B cell (primary cell): ENCODE data around the gene SLC25A21. TPM values are rescaled to one million over a fixed set of nuclear protein-coding genes. Genes with fewer than 3 reads are reported as not detected.

Experiments used
- ATAC-seq: fragments of 200-7000 bp; cut with Tn5 transposase; one replicate; pipeline ENCODE4 v1.10.0; 2021; ENCODE audit warnings: low read depth, mild to moderate bottlenecking, moderate number of reproducible peaks, moderate library complexity
- CTCF ChIA-PET: fragments of 350-600 bp; sonication (Branson Sonifier 250); formaldehyde crosslinking; loops from one replicate; lab custom pipeline; 2021; ENCODE audit warnings: antibody characterized with exemption, inconsistent platforms; lab: Charles Lee
- POLR2A ChIA-PET: fragments of 350-600 bp; sonication (Branson Sonifier 250); formaldehyde crosslinking; loops from one replicate; lab custom pipeline; 2021; ENCODE audit warnings: antibody characterized with exemption; lab: Charles Lee
- DNase-seq: peaks from one replicate; pipeline ENCODE4 v3.0.0; 2013
- H2AFZ ChIP-seq: 2 replicates; pipeline ENCODE4 v1.6.1; 2012; ENCODE audit warnings: mild to moderate bottlenecking, low read depth, low read length; ENCODE audit not compliant: insufficient read depth, poor library complexity, severe bottlenecking
- H3K27ac ChIP-seq, 2 donors: 1 replicate in 1 of 2; 2 replicates in 1 of 2; pipeline ENCODE4 v1.5.1; 2012 to 2013; ENCODE audit warnings: low read length in 2 of 2, mild to moderate bottlenecking in 2 of 2, moderate library complexity in 1 of 2
- H3K27me3 ChIP-seq, 4 experiments: fragments of 200-600 bp in 1 of 4; sonication (generic) in 1 of 4; replicated peaks in 1 of 4; 1 replicate in 2 of 4; 2 replicates in 2 of 4; pipeline versions ENCODE4 v1.6.1 to v1.7.0; 2013 to 2016; ENCODE audit warnings: low read length in 3 of 4, mild to moderate bottlenecking in 2 of 4, mixed read lengths in 1 of 4, moderate library complexity in 1 of 4; ENCODE audit not compliant: insufficient read depth in 4 of 4, control insufficient read depth in 3 of 4; ENCODE audit errors: control extremely low read depth in 1 of 4
- H3K36me3 ChIP-seq, 2 experiments: replicated peaks in 1 of 2; 1 replicate in 1 of 2; 2 replicates in 1 of 2; pipeline versions ENCODE4 v1.6.1 to v1.7.1; 2013; ENCODE audit warnings: low read length in 1 of 2; ENCODE audit not compliant: insufficient read depth in 2 of 2, control insufficient read depth in 1 of 2; ENCODE audit errors: control extremely low read depth in 1 of 2, extremely low read depth in 1 of 2
- H3K4me1 ChIP-seq, 2 donors: fragments of 200-600 bp in 1 of 2; sonication (generic) in 1 of 2; 1 replicate in 1 of 2; 2 replicates in 1 of 2; pipeline versions ENCODE4 v1.5.1 to v1.6.1; 2013 to 2017; ENCODE audit warnings: low read length in 2 of 2; ENCODE audit not compliant: control insufficient read depth in 2 of 2, insufficient read depth in 2 of 2
- H3K4me2 ChIP-seq: replicated peaks from 2 replicates; pipeline ENCODE3; 2012; ENCODE audit warnings: mild to moderate bottlenecking, low read depth, low read length; ENCODE audit not compliant: poor library complexity, severe bottlenecking
- H3K4me3 ChIP-seq, 5 experiments: fragments of 200-600 bp in 1 of 5; sonication (generic) in 1 of 5; 1 replicate in 3 of 5; 2 replicates in 2 of 5; pipeline versions ENCODE4 v1.5.1 to v1.7.0; 2011 to 2016; ENCODE audit warnings: low read length in 4 of 5, mild to moderate bottlenecking in 4 of 5, low read depth in 2 of 5, control low read depth in 1 of 5, moderate library complexity in 1 of 5; ENCODE audit not compliant: insufficient read depth in 1 of 5; ENCODE audit errors: control extremely low read depth in 1 of 5, extremely low read depth in 1 of 5
- H3K79me2 ChIP-seq: fragments of 200-600 bp; sonication (generic); one replicate; pipeline ENCODE4 v1.6.0; 2016; ENCODE audit warnings: low read length; ENCODE audit not compliant: control insufficient read depth, insufficient read depth
- H3K9ac ChIP-seq: fragments of 200-600 bp; sonication (generic); 2 replicates; pipeline ENCODE4 v1.6.1; 2017; ENCODE audit warnings: mild to moderate bottlenecking, low read length, moderate library complexity
- H3K9me3 ChIP-seq, 3 donors: one replicate each; pipeline versions ENCODE4 v1.6.1 to v1.7.1; 2013; ENCODE audit warnings: low read length in 2 of 3; ENCODE audit not compliant: control insufficient read depth in 2 of 3, insufficient read depth in 1 of 3; ENCODE audit errors: control extremely low read depth in 1 of 3
- H4K20me1 ChIP-seq: 2 replicates; pipeline ENCODE4 v1.6.0; 2012; ENCODE audit warnings: mild to moderate bottlenecking, low read length; ENCODE audit not compliant: insufficient read depth, control insufficient read depth, poor library complexity, severe bottlenecking
- H3K27ac Mint-ChIP-seq: one replicate; pipeline ENCODE4 v1.8.0; 2021; ENCODE audit warnings: mixed read lengths
- H3K27me3 Mint-ChIP-seq: one replicate; pipeline ENCODE4 v1.8.0; 2021; ENCODE audit warnings: mixed read lengths
- H3K4me1 Mint-ChIP-seq: one replicate; pipeline ENCODE4 v1.8.0; 2021; ENCODE audit warnings: mixed read lengths
- H3K4me3 Mint-ChIP-seq: one replicate; pipeline ENCODE4 v1.8.0; 2021; ENCODE audit warnings: mixed read lengths
- H3K9me3 Mint-ChIP-seq: one replicate; pipeline ENCODE4 v1.8.0; 2022; ENCODE audit warnings: mixed read lengths; ENCODE audit not compliant: insufficient read depth
- EZH2 ChIP-seq: IDR thresholded peaks from 2 replicates; pipeline ENCODE4 v1.6.1; 2012; ENCODE audit warnings: borderline replicate concordance, low read depth, mild to moderate bottlenecking, moderate library complexity, low read length; ENCODE audit not compliant: insufficient read depth, poor library complexity, severe bottlenecking
- WGBS: methylation state at CpG from one replicate; pipeline ENCODE4 v1.1.5; 2013; ENCODE audit warnings: missing lambda C conversion rate; ENCODE audit not compliant: insufficient coverage; 5-methylcytosine and 5-hydroxymethylcytosine counted together
- intact Hi-C: fragments of 100-400 bp; cut with micrococcal nuclease; formaldehyde crosslinking; loops from one replicate; pipeline ENCODE4 v1.10.0; 2022
- polyA plus RNA-seq: library from polyadenylated mRNA; depleted of rRNA; stranded (reverse); fragments of >200 nt; gene quantifications from 2 replicates; pipeline ENCODE4 v1.2.3, GENCODE V29; 2012
- total RNA-seq, 2 donors: library from RNA; stranded (reverse); fragments of 120-200 nt in 1 of 2; gene quantifications; 1 replicate in 1 of 2; 2 replicates in 1 of 2; pipeline versions ENCODE4 v1.2.3 to v1.2.4, GENCODE V29; 2013 to 2022
- TF ChIP-seq, protein P1 (sequence below): fragments of 200-600 bp; IDR thresholded peaks from one replicate; pipeline ENCODE4 v1.8.0; 2022; ENCODE audit warnings: antibody characterized with exemption, mild to moderate bottlenecking

SLC25A21 gene
- total and polyA plus RNA-seq, 2 donors (not counting 1 experiment from before 2014, with no cell fraction given), result not detected

DNA sequence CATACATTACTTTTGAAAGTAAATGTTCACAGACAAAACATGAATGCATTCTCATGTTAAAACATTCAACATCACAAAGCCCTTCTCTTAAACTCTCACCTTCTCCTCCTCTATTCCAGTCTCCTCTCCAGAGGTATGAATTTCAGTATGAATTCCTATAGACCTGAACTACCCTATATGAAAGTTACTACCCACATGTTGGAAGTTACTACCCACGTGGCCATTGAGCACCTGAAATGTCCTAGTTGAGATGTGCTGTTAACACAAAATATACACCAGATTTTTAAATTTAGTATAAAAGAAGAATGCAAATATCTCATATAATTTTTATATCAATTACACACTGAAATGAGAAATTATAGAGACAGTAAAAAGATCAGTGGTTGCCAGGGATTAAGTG is 450.5 kb downstream of the SLC25A21 start:
- H3K4me3 Mint-ChIP-seq, result no peak overlapping the region
- no peaks in the 10 kb centered on the region for H3K9me3 Mint-ChIP-seq
- no peaks in the 10 kb centered on the region for H3K27me3 Mint-ChIP-seq
- Histone ChIP-seq H3K27me3 (no peaks in the 10 kb centered on the region), H3K9ac (no peak overlapping the region), H3K79me2 (no peaks in the 10 kb centered on the region), H2AFZ (no peak overlapping the region), H3K4me3 (no peak overlapping the region), H3K9me3 (no peaks in the 10 kb centered on the region), H3K4me1 (no peaks in the 10 kb centered on the region), H3K4me2 (no peak overlapping the region), H3K27ac (no peak overlapping the region), H4K20me1 (no peaks in the 10 kb centered on the region), H3K36me3 (no peaks in the 10 kb centered on the region)
- CTCF ChIA-PET, result no interaction called here
- no CpG with 5 or more reads among the region's 1 CpG for WGBS
- no peak for ATAC-seq
- TF ChIP-seq EZH2, result no peak
- TF ChIP-seq, protein P1, sequence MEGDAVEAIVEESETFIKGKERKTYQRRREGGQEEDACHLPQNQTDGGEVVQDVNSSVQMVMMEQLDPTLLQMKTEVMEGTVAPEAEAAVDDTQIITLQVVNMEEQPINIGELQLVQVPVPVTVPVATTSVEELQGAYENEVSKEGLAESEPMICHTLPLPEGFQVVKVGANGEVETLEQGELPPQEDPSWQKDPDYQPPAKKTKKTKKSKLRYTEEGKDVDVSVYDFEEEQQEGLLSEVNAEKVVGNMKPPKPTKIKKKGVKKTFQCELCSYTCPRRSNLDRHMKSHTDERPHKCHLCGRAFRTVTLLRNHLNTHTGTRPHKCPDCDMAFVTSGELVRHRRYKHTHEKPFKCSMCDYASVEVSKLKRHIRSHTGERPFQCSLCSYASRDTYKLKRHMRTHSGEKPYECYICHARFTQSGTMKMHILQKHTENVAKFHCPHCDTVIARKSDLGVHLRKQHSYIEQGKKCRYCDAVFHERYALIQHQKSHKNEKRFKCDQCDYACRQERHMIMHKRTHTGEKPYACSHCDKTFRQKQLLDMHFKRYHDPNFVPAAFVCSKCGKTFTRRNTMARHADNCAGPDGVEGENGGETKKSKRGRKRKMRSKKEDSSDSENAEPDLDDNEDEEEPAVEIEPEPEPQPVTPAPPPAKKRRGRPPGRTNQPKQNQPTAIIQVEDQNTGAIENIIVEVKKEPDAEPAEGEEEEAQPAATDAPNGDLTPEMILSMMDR, result no peak
- intact Hi-C loops, result no loop called here
- POLR2A ChIA-PET, result no interaction called here
- no peaks in the 10 kb centered on the region for H3K4me1 Mint-ChIP-seq
- DNase-seq, result no peak
- no peak overlapping the region for H3K27ac Mint-ChIP-seq

DNA sequence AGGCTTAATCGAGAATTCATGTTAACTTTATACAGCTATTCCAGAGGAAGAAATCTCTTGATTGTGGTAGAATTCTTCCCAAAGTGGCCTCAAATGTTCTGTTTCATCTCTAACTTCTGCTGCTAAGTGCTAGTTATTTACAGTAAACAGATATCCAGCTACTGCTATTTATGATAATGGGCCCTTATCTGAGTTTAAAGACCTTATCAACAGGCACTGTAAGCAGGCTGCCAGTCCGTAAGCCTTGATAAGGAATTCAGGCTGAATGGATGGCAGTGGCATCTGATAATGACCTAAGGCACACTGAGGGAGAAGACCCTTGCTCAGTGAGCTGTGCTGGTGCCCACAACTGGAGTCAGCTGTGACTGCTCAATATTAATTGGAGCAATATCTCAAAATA is 451.7 kb downstream of the SLC25A21 start:
- no peak overlapping the region for H3K4me3 ChIP-seq
- H3K79me2 ChIP-seq, result no peaks in the 10 kb centered on the region
- H3K4me3 Mint-ChIP-seq, result no peak overlapping the region
- no peak for TF ChIP-seq EZH2
- TF ChIP-seq, protein P1, result no peak
- H4K20me1 ChIP-seq, result no peaks in the 10 kb centered on the region
- ChIA-PET POLR2A (no interaction called here), CTCF (no interaction called here)
- no peaks in the 10 kb centered on the region for H3K9me3 Mint-ChIP-seq
- H3K27me3 Mint-ChIP-seq, result no peaks in the 10 kb centered on the region
- H3K27ac ChIP-seq, result no peak overlapping the region
- no peak for DNase-seq
- intact Hi-C loops, result no loop called here
- no peaks in the 10 kb centered on the region for H3K36me3 ChIP-seq
- H3K4me1 ChIP-seq, result no peaks in the 10 kb centered on the region
- H3K27me3 ChIP-seq, result no peaks in the 10 kb centered on the region
- WGBS, result 100% methylated on average over 1 of the region's 2 CpGs
- H3K9me3 ChIP-seq, result no peaks in the 10 kb centered on the region
- no peak overlapping the region for H2AFZ ChIP-seq
- no peak overlapping the region for H3K9ac ChIP-seq
- H3K27ac Mint-ChIP-seq, result no peak overlapping the region
- H3K4me1 Mint-ChIP-seq, result no peaks in the 10 kb centered on the region
- no peak overlapping the region for H3K4me2 ChIP-seq
- ATAC-seq, result no peak
